GM21737 (cell line): ENCODE results near the gene PRKCI.
"Not testable (repeated sequence)": the region's sequence is repeated elsewhere in the genome, so short reads cannot be mapped to it uniquely, and the experiment has no call there.

ENCODE experiments used
- ATAC-seq: cut with Tn5 transposase; IDR thresholded peaks from one replicate; pipeline ENCODE4 v1.9.1; 2021; ENCODE audit warnings: mild to moderate bottlenecking, moderate library complexity; ENCODE audit not compliant: unreplicated experiment

The PRKCI gene

DNA sequence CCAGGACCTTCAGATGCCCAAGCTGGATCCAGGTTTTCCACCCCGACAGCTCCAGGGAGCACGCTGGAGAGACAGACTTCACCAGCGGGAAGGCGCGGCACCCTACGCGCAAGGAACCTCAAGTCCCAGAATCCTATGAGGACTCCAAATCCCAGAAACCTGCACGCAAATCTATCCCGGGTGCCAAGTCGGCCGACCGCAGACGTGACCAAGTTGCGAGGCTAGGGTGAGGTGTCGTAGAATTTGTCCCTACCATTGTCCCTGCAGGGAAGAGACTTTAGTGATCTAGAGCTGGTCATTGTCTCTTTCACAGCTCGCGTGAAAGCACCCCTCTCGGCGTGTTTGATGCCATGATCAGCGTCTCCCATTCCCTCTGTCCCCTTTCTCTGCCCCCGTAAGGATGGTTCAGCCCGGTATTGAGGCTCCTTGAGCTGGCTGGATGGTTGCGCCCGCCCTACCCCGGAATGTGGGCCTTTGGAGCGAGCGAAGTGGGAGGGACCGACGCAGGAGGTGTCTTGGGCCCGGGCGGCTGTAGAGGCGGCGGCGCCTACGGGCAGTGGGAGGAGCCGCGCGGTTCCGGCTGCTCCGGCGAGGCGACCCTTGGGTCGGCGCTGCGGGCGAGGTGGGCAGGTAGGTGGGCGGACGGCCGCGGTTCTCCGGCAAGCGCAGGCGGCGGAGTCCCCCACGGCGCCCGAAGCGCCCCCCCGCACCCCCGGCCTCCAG lies at the start of gene PRKCI:
TSS of gene PRKCI (plus strand) at position 501 of the 723 bp plus-strand sequence. CDS start 246 bp downstream, outside the sequence.
- peak; percentile 93 for ATAC-seq

DNA sequence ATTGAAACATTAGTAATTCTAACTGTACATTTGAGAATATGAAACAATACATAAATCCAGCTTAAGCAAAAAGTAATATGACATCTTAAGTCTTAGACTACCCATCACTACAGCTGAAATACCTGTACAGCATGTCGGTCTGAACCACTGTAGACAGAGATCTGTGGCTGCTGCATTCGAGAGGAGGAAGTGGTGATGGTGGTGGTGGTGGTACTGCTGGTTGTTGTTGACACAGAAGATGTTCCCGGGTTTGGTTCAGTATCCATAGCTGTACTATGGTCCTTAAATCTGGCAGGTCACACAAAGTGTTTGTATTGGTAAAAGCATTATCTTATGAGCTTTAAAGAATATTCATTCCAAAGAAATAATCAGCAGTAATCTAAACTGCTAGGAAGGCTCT lies 43.6 kb upstream of the PRKCI start:
- ATAC-seq, result no peak

DNA sequence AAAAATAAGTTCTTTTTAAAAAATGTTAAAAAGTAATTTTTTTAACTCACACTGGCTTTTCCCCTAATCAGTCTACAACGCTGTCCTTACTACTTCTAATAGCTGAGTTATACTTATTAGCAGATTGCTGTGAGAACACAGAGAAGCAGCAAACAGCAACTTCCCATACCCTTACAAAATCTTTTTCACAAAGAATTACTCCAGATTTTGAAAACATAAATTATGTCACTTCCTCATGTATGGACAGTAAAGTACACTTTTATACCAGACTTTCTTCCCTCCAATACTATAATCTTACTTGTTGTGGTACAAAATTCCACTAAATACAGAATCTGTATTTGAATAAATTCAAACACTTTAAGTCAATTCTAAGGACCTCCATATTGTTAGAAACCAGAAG lies 42.8 kb upstream of the PRKCI start:
- no peak for ATAC-seq

DNA sequence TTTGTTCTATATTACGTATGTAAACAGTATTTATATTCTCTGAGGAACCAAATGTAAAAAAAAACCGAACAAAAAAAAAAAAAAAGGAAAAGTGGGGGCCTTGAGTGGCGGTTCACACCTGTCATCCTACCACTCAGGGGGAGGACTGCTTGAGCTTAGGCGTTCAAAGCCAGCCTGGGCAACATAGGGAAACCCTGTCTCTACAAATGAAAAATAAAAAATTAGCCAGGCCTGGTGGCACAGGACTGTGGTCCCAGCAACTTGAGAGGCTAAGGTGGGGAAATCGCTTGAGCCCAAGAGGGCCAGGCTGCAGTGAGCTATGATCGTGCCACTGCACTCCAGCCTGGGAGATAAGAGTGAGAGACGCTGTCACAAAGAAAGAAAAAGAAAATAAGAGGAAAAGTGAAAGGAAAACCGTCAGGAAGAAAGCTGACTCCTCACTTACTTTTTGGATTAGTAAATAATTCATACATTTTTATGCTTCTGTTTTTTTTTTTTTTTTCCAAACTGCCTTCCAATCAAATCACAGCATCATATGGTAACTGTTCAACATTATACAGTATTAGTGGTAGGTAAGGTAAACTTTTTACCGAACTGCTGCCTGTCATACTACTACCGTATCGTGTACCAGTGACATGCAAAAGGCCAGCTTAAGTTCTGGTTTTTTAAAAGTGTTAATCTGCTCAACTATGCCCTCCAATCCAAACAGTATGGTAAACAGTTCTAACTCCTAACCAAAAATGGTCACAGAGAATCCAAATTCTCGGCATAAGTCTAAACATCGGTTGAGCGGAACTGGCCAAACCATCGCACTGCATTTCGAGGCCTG lies 41.9 kb upstream of the PRKCI start:
- ATAC-seq, result peak; percentile 27

DNA sequence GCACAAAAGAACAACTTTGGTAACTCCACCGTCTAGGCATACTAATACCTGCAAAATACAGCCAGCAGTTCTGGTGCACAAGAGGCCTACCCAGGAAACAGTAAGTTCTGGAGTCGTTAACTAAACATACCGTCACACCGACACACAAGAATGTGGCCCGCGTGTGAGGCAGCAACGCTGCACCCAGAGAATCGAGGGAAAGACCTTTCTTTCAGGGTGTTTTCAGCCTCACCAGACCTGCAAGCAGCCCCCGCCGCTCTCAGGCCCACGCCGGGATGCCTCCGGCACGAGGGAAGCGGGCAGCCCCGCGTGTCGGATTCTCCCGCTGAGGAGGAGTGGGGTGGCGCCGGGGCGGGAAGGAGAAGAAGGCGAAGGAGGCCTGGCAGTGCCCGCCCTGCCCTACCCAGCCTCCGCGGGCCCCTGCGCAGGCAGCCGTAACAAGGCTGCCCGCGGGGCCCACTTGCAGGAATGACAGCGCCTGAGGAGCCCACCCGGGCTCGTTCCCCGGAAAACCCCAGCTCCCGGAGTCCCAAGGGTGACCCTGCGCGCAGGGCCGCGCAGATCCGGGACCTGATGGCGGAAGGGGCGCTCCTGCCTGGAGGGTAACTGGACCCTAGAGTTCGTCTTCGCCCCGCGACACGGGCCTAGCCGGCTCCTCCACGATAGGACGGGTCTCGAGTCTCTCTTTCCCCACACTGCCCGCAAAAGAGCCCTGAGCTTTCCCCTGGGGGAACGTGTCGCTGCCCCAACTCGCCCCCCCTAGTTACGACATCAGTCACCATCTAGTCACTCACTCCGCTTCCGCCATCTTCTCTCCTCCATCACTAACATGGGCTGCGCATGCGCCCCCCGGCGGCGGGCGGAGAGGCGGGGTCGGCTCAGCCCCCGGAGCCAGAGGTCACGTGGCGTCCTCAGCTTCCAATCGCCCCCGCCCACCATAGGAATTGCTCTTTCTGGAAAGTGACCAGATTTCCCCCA lies 41.0 kb upstream of the PRKCI start, which contains the start of gene PHC3:
TSS of gene PHC3 (minus strand) at position 826 of the 978 bp plus-strand sequence. CDS start at position 808, 18 bp downstream.
- ATAC-seq, result peak; percentile 73

DNA sequence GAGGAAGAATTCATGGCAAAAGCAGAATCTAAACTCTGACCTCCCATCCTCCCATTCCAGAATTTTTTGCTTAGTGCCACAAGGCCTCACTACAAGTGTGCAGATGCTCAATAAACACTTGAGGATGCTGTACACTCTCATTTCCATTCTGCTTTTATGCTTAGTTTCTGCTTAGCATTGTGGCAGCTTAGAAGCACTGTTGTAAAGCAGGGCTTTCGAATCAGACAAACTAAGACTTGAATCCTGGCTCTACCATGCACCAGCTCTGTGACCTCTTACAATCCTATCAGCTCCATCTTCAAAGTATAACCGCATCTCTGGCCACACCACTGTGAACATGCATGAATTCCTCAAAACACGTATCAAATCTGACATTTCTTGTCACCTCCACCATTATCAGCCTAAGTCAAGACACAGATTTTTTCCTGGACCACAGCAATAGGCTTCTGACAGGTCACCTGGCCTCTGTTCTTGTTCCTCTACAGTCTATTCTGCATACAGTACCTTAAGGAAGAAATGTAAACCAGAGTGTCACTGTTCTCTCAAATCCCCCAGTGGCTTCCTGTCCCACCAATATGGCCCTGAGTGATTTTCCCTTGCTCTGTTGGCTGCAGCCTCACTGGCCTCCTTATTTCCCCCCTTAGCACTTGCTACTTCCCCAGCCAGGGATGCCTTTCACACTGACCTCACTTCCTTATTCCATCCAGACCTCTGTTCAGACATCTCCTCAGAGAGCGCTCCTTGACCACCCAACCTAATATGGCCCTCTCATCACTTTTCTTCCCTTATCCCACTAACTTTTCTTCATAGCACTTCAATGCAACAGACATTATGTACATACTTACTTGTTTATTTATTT lies 32.6 kb upstream of the PRKCI start:
- ATAC-seq, result no peak

DNA sequence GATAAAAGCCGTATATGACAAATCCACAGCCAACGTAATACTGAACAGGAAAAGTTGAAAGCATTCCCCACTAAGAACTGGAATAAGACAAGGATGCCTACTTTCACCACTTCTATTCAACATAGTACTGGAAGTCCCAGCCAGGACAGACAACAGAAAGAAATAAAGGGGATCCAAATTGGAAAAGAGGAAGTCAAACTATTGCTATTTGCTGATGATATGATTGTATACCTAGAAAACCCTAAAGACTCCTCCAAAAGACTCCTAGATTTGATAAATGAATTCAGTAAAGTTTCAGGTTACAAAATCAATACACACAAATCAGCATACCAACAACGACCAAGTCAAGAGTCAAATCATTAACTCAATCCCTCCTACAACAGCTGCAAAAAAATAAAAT lies 26.5 kb upstream of the PRKCI start:
- not testable (repeated sequence) for ATAC-seq

DNA sequence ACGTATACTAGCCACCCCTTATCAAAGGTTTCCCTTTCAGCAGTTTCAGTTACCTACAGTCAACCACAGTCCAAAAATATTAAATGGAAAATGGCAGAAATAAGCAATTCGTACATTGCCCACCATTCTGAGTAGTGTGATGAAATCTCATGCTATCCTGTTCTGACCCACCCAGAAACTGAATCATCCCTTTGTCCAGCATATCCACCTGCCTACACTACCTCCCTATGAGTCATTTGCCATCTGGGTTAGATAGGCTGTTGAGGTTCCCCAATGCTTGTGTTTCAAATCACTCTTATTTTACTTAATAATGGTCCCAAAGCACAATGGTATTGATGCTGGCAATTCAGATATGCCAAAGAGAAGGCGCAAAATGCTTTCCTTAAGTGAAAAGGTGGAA lies 25.4 kb upstream of the PRKCI start:
- ATAC-seq, result no peak

DNA sequence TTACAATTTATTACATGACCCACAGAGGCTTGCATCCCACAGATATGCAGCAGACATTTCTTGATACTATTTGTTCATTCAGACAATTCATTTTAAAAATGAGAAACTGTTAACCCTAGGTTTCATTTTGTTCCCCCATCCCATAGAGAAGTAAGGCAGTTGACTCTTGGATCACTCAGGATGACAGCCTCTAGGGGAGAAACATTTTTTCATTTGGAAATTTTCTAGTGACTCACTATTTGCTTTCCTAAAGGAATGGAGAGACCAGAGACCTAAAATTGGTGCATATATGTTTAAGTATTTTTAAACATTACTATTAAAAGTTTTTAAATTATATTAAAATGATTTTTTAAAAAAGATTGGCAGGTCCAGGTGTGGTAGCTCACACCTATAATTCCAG lies 21.2 kb upstream of the PRKCI start:
- ATAC-seq, result no peak

DNA sequence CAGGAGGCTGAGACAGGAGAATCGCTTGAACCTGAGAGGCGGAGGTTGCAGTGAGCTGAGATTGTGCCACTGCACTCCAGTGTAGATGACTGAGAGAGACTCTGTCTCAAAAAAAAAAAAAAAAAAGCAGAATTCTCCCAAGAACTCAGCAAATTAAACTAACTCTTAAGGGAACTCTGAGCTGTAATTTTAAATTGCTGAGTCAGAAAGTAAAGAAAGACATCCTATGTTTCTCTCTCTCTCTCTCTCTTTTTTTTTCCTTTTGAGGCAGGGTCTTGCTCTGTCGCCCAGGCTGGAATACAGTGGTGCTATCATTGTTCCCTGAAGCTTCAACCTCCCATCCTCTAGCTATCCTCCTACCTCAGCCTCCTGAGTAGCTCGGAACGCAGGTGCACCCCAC lies 20.7 kb upstream of the PRKCI start:
- no peak for ATAC-seq

DNA sequence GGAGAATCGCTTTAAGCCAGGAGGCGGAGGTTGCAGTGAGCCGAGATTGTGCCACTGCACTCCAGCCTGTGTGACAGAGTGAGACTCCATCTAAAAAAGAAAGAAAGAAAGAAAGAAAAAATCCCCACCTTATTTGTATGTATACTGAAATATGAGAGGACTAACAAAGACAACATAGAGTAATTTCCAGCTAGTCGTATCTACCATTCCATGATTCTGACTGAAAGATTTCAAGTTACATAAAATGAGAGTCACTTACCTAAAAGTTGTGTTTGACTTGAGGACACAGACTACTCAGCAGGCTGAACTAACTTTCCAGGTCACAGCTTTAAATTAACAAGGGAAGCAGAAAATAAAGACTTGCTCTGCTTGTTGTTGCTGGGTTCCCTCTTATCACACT lies 18.8 kb upstream of the PRKCI start:
- no peak for ATAC-seq

DNA sequence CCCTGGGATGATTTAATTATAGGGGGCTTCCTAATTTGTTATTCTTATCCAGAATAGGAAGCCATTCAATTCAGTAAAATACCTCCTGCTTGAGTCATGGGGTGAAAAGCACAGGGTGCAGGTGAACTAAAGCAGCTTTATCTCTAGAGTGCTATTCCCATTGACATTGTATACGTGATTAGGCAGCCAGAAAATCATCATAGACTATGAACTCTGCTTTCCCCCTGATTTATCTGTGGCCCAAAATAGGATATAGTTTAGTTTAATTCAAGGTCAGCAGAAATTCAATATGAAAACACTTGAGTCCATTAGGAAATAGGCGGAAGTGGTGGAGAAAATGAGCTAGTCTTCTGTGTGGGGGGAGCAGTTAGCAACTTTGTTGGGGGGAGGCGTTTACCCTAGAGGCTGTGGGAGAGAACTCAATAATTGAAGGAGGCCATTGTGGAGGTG lies 18.2 kb upstream of the PRKCI start:
- no peak for ATAC-seq

DNA sequence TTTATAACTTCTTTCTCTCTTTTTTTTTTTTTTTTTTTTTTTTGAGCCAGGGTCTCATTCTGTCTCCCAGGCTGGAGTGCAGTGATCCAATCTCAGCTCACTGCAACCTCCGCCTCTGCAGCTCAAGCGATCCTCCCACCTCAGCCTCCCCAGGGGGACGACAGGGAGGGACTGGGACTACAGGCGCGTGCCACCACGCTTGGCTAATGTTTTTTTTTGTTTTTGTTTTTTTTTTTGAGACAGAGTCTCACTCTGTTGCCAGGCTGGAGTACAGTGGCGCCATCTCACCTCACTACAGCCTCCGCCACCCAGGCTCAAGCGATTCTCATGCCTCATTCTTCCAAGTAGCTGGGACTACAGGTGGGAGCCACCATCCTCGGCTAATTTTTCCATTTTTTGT lies 17.7 kb upstream of the PRKCI start:
- no peak for ATAC-seq

DNA sequence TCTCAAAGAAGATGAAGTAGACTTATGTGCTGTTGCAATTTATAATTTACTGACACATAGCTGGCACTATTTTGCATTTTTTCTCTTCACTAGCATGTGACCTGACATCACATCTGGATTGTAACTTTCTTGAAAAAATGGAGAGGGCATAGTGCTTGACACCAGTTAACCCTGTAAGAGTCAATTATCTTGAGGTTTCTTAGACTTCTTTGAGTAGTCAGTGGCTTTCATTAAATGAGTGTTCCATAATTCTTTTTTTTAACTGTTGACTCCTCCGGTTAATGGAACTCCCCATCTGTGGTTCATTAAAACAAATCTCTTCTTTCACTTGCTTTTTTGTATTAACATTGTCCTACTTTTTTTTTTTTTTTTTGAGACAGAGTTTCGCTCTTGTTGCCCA lies 16.9 kb upstream of the PRKCI start:
- no peak for ATAC-seq

DNA sequence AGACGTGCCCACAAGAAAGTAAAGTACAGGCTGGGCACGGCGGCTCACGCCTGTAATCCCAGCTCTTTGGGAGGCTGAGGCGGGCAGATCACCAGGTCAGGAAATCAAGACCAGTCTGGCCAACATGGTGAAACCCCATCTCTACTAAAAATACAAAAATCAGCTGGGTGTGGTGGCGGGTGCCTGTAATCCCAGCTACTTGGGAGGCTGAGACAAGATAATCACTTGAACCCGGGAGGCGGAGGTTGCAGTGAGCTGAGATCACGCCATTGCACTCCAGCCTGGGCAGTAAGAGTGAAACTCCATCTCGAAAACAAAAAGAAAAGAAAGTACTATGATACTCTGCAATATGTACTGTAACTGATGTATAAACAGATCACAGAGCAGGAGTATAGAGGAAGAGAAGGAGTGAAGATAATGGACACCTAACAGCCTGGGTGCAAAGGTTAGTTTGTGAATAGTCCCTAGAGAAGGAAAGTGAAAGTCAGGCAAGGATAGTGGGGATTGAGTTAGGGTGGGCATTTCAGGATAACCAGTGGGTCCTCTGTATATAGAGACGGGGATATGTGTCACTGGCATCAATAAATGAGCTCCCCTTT lies 16.0 kb upstream of the PRKCI start:
- not testable (repeated sequence) for ATAC-seq

DNA sequence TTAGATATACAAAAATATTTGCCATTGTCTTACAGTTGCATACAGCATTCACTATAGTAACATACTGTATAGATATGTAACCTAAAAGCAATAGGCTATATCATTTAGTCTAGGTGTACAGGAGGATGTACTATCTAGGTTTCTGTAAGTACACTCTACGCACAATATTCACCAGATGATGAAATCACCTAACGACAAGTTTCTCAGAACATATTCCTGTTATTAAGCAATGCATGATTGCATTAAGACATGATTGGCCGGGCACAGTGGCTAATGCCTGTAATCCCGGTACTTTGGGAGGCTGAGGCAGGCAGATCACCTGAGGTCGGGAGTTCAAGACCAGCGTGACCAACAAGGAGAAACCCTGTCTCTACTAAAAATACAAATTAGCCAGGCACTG lies 14.5 kb upstream of the PRKCI start:
- ATAC-seq, result no peak

DNA sequence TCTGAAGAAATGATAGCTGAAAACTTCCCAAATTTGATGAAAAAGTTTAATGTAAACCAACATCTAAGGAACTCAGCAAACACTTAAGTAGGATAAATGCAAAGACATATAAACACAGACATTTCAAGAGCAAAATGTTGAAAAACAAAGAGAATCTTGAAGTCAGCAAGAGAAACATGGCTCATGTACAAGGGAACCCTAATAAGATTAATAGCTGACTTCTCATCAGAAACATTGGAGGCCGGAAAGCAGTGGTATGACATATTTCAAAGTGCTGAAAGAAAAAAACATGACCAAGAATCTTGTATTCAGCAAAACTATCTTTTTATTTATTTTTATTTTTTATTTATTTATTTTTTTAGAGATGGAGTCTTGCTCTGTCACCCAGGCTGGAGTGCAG lies 10.6 kb upstream of the PRKCI start:
- no peak for ATAC-seq

DNA sequence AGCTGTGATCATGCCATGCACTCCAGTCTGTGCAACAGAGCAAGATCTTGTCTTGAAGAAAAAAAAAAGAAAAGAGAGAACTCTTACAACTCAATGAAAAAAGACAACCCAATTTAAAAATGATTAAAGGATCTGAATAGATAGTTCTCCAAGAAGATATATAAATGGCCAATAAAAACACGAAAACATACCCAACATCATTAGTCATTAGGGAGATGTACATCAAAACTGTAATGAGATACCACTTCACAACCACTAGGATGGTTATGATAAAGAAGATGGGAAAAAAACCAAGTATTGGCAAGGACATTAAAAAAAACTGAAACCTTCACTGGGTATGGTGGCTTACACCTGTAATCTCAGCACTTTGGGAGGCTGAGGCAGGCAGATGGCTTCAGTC lies 2.4 kb upstream of the PRKCI start:
- ATAC-seq, result no peak

DNA sequence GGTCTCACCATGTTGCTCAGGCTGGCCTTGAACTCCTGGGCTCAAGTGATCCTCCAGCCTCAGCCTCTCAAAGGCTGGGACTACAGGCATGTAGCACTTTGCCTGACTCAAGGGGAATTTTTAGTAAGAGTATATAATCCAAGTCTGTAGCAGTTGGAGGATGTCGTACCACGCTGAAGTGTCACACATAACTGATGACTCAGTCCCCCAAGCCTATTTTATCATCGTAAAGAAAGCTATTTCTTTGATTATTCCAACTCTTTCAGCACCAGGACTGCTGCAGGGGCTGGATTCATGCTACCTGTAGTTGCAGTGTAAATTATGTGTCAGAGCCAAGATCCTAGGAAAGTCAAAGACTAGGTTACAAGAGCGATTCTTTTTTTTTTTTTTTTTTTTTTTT lies 1.4 kb upstream of the PRKCI start:
- ATAC-seq, result no peak
